Stimulated activated CD4-positive, alpha-beta T cell treated with anti-CD3 and anti-CD28 coated beads, TNF-alpha, amount 100 ng/mL, for 4 hours (primary cell): ENCODE data around the gene EML1.

ENCODE experiments used
- DNase-seq, 3 experiments: peaks; one replicate each; pipeline ENCODE4 v3.0.0-alpha.2; 2020; ENCODE audit warnings: low read depth in 3 of 3

EML1 gene

DNA sequence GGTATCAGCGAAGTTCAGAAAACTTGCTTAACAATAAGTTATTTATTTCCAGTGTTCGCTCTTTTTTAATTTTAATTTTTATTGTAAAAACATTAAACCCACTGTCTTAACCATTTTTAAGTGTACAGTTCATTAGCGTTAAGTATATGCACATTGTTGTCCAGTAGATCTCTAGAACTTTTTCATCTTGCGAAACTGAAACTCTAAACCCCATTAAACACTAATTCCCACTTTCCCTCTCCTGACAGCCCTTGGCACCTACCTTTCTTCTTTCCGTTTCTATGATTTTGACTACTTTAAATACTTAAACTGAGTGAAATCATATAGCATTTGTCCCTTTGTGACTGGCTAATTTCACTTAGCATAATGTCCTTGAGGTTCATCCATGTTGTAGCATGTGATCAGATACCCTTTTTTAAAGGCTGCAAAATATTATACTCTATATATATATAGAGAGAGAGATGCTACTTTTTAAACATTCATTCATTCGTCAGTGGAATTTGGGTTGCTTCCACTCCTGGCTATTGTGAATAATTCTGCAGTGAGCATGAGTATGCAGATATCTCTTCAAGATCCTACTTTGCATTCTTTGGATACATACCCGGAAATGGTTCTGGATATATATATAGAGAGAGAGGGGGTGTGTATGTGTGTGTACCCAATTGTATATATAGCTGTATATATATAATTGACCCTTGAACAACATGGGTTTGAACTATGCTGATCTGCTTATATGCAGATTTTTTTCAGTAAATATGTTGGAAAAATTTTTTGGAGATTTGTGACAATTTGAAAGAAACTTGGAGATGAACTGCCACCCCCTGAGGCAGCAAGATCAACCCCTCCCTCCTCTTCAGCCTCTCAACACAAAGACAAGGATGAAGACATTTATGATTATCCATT lies 197.3 kb downstream of the EML1 start:
- no peak for DNase-seq

DNA sequence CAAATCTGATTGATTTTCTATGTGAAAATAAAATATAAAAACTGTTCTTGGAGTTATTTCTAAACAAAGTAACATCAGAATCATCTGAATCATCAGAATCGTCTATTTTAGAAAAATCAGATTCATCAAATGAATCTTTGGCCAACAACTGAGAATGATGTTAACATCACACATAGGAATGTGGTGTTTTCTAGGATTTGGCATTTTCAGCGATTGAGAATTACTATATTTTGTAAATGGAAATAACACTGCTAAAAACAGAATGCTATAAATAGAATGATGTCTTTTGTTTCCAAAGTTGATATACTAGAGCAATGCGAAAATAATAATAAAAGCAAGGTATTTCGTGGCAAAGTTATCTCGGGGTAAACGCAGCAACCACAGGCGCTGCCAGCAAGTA lies 198.1 kb downstream of the EML1 start:
- DNase-seq: no peak
